Measurements from ENCODE around the gene MS4A18.
"Not testable (repeated sequence)": the region's sequence is repeated elsewhere in the genome, so short reads cannot be mapped to it uniquely, and the experiment has no call there.

Gene MS4A18

DNA sequence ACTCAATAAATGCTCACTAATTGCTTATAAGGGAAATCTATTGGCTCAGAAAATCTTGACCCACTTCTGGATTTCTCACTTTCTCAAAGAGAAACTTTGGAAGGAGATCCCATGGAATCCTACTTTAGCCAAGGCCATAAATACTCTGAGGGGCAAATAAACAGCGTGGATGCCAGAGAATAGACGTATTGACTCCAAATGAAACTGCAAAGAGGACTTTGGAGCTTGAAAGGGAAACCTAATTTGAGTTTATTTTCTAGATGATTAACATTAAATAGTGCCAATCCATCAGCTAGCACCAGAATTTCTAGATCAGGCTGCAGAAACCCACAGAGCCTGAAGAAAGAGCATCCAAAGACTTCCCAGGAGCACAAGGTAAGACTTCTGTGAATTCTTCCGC lies at the start of gene MS4A18:
Gene MS4A18, plus strand, starts transcription at position 301 of the 400 bp plus-strand sequence.
- Mint-ChIP-seq H3K27me3 (peaks cover 15% of the 10 kb centered on the region), H3K36me3 (ENCODE audit: low read depth) (no peaks in the 10 kb centered on the region), H3K4me3 (no peak within 1 kb of the TSS), H3K4me1 (ENCODE audit: low read depth) (no peaks in the 10 kb centered on the region), H3K9me3 (no peaks in the 10 kb centered on the region), H3K27ac (no peak within 1 kb of the TSS)

- H3K4me1 Mint-ChIP-seq (ENCODE audit: low read depth); H3K4me3 Mint-ChIP-seq: not testable (repeated sequence)
- peaks cover 32% of the 10 kb centered on the region for H3K9me3 Mint-ChIP-seq
These were observed 46.3 kb upstream of the MS4A18 start for GRCh38 chr11:60678231-60678630.

DNA sequence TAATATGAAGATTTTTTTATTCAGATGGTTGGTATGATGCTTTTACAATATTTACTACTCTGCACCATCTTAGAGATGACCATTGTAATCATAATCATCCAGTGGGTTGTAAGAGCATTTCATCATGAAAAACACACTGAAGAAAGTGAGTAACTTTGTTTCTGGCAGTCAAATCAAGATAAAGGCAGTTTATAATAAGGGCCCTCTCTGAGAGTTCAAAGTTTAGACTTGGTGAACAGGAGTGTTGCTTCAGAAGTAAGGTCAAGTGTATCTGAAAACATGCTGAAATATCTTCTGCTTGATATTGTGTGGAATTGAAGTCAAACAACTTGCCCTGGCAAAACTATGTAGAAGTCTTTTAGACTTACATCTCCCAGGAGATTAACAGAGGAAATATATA lies 44.6 kb upstream of the MS4A18 start:
- Mint-ChIP-seq H3K27me3 (peaks cover 24% of the 10 kb centered on the region), H3K4me3 (no peak overlapping the region), H3K4me1 (ENCODE audit: low read depth) (peaks cover 4% of the 10 kb centered on the region), H3K27ac (no peak overlapping the region), H3K9me3 (peaks cover 26% of the 10 kb centered on the region), H3K36me3 (ENCODE audit: low read depth) (peaks cover 8% of the 10 kb centered on the region)

More at GRCh38 chr11:60678231-60678630, 46.3 kb upstream of the MS4A18 start:
- H3K27ac Mint-ChIP-seq; H3K36me3 Mint-ChIP-seq (ENCODE audit: low read depth): not testable (repeated sequence)
- H3K27me3 Mint-ChIP-seq, result peaks cover 31% of the 10 kb centered on the region

GRCh38 chr11:60680455-60681119 lies 43.9 kb upstream of the MS4A18 start:
- no peak overlapping the region for H3K27ac Mint-ChIP-seq
- peaks cover 8% of the 10 kb centered on the region for H3K36me3 Mint-ChIP-seq (ENCODE audit: low read depth)
- H3K4me1 Mint-ChIP-seq (ENCODE audit: low read depth), result peaks cover 4% of the 10 kb centered on the region
- H3K27me3 Mint-ChIP-seq, result peaks cover 24% of the 10 kb centered on the region
- H3K4me3 Mint-ChIP-seq, result no peak overlapping the region
- peaks cover 26% of the 10 kb centered on the region for H3K9me3 Mint-ChIP-seq

DNA sequence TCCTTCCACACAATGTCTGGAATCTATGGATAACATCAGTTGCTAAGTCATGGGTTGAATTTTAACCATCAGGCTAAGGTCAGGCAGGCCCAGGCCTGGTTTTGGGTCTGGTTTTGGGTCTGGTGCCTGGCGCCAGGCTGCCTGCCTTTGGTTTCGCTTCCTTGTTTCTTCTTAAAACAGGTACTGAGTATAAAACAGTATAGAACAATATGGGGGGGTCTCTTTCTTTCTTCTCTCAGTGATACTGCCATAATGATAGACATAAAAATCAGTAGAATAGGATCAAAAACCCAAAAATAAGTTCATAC lies 40.0 kb upstream of the MS4A18 start:
- not testable (repeated sequence) for H3K36me3 Mint-ChIP-seq (ENCODE audit: low read depth); H3K27ac Mint-ChIP-seq; H3K4me3 Mint-ChIP-seq; H3K4me1 Mint-ChIP-seq (ENCODE audit: low read depth); H3K9me3 Mint-ChIP-seq
- peaks cover 21% of the 10 kb centered on the region for H3K27me3 Mint-ChIP-seq

DNA sequence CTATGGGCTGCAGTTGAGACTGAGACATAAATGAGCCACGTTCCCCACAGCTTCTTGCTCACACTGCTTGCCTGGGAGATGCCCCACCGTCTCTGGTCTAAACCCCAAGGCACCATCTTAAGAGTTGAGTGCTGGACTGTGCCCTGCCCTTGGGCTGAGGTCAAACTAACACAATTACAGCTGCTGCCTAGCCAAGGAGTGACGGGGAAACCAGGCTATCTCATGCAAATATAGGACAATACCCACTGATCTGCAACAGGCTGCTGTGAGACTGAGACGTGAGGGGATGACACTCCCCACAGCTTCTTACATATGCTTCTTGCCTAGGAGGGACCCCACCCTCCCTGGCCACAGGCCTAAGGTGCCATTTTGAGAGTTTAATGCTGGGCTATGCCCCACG lies 32.9 kb upstream of the MS4A18 start:
- H3K9me3 Mint-ChIP-seq, result no peaks in the 10 kb centered on the region
- H3K4me3 Mint-ChIP-seq, result no peak overlapping the region
- no peak overlapping the region for H3K27ac Mint-ChIP-seq
- no peaks in the 10 kb centered on the region for H3K4me1 Mint-ChIP-seq (ENCODE audit: low read depth)
- peaks cover 15% of the 10 kb centered on the region for H3K27me3 Mint-ChIP-seq
- no peaks in the 10 kb centered on the region for H3K36me3 Mint-ChIP-seq (ENCODE audit: low read depth)

DNA sequence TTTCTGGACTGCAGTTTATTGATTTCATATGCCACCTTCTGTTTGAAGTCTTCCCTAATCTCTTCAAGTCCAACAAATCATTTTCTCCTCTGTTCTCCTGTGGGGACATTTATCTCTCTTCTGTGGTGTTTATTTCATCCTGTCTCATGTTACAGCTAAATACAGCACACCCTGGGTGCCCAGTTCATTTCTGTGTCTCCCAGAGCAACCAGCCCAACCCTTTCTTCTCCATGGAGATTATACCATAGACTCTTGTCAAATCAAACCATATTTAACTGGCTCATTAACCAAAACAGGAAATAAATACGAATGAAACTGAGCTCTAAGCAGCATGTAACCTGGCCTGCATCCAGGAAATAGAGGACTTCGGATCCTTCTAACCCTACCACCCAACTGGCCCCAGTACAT lies 25.2 kb upstream of the MS4A18 start, which contains the start of gene MS4A8:
Gene MS4A8, plus strand, starts transcription at position 329 of the 408 bp plus-strand sequence. CDS start 1,249 bp downstream, outside the sequence.
- no peaks in the 10 kb centered on the region for H3K9me3 Mint-ChIP-seq
- H3K27me3 Mint-ChIP-seq, result peaks cover 5% of the 10 kb centered on the region
- no peak within 1 kb of the TSS for H3K4me3 Mint-ChIP-seq
- H3K36me3 Mint-ChIP-seq (ENCODE audit: low read depth), result no peaks in the 10 kb centered on the region
- no peak within 1 kb of the TSS for H3K27ac Mint-ChIP-seq
- H3K4me1 Mint-ChIP-seq (ENCODE audit: low read depth), result no peaks in the 10 kb centered on the region

GRCh38 chr11:60699936-60700335 lies 24.6 kb upstream of the MS4A18 start:
- Mint-ChIP-seq H3K9me3 (no peaks in the 10 kb centered on the region), H3K27ac (no peak overlapping the region), H3K4me3 (no peak overlapping the region), H3K4me1 (ENCODE audit: low read depth) (no peaks in the 10 kb centered on the region), H3K36me3 (ENCODE audit: low read depth) (no peaks in the 10 kb centered on the region), H3K27me3 (peaks cover 5% of the 10 kb centered on the region)

GRCh38 chr11:60700689-60701468 lies 23.6 kb upstream of the MS4A18 start:
- Mint-ChIP-seq H3K27me3 (peaks cover 5% of the 10 kb centered on the region), H3K27ac (no peak overlapping the region), H3K36me3 (ENCODE audit: low read depth) (no peaks in the 10 kb centered on the region), H3K4me1 (ENCODE audit: low read depth) (no peaks in the 10 kb centered on the region), H3K4me3 (no peak overlapping the region), H3K9me3 (no peaks in the 10 kb centered on the region)

DNA sequence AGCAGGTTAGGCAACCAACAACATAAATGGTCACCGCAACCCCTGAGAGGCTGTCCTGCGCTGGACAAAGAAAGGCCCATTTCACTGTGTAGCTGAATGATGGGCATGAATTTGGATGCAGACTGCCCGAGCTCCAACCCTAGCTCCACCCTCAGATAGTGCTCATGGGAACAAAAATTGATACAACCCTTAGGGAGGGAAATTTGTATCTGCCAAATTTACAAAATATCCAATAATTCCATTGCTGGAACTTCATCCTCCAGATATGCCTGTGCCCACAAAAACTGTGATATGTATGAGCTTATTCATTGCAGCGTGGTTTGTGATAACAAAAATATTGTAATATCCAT lies 23.1 kb upstream of the MS4A18 start:
- Mint-ChIP-seq H3K36me3 (ENCODE audit: low read depth) (no peaks in the 10 kb centered on the region), H3K27me3 (peaks cover 5% of the 10 kb centered on the region), H3K9me3 (no peaks in the 10 kb centered on the region), H3K4me1 (ENCODE audit: low read depth) (no peaks in the 10 kb centered on the region), H3K27ac (no peak overlapping the region), H3K4me3 (no peak overlapping the region)

DNA sequence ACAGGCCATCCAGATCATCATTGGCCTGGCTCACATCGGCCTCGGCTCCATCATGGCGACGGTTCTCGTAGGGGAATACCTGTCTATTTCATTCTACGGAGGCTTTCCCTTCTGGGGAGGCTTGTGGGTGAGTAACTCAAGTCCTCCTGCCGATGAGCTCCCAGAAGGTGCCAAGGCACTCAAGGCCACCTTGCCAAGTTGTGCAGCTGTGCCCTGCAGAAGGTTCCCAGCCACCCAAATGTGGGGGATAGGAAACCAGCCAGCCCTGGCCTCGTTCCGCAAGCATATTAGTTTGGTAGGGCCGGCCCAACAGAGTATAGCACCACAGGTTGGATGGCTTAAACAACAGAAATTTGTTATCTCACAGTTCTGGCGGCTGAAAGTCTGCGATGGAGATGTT lies 21.1 kb upstream of the MS4A18 start:
- no peaks in the 10 kb centered on the region for H3K9me3 Mint-ChIP-seq
- no peak overlapping the region for H3K4me3 Mint-ChIP-seq
- no peak overlapping the region for H3K27ac Mint-ChIP-seq
- H3K27me3 Mint-ChIP-seq, result peaks cover 8% of the 10 kb centered on the region
- H3K4me1 Mint-ChIP-seq (ENCODE audit: low read depth), result no peaks in the 10 kb centered on the region
- no peaks in the 10 kb centered on the region for H3K36me3 Mint-ChIP-seq (ENCODE audit: low read depth)

GRCh38 chr11:60705895-60706294 lies 18.6 kb upstream of the MS4A18 start:
- no peaks in the 10 kb centered on the region for H3K4me1 Mint-ChIP-seq (ENCODE audit: low read depth)
- no peaks in the 10 kb centered on the region for H3K9me3 Mint-ChIP-seq
- no peak overlapping the region for H3K4me3 Mint-ChIP-seq
- H3K36me3 Mint-ChIP-seq (ENCODE audit: low read depth), result no peaks in the 10 kb centered on the region
- peaks cover 8% of the 10 kb centered on the region for H3K27me3 Mint-ChIP-seq
- no peak overlapping the region for H3K27ac Mint-ChIP-seq

DNA sequence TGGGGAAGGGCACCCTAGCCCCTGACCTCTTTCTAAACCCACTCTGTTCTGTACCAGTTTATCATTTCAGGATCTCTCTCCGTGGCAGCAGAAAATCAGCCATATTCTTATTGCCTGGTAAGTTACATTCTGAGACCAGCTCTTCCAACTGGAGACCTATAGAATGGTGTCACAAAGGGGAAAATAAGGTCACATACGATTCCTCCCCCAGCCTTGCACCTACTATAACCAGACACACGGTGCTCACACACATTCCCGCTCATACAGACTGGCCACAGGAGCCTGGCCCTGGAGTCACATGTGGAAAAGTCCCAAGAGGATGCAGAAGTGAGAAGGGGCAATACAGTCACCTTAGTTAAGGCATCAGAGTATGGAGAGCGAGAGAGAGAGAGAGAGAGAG lies 17.6 kb upstream of the MS4A18 start:
- Mint-ChIP-seq H3K27ac (no peak overlapping the region), H3K36me3 (ENCODE audit: low read depth) (no peaks in the 10 kb centered on the region), H3K9me3 (no peaks in the 10 kb centered on the region), H3K27me3 (peaks cover 8% of the 10 kb centered on the region), H3K4me3 (no peak overlapping the region), H3K4me1 (ENCODE audit: low read depth) (no peaks in the 10 kb centered on the region)

DNA sequence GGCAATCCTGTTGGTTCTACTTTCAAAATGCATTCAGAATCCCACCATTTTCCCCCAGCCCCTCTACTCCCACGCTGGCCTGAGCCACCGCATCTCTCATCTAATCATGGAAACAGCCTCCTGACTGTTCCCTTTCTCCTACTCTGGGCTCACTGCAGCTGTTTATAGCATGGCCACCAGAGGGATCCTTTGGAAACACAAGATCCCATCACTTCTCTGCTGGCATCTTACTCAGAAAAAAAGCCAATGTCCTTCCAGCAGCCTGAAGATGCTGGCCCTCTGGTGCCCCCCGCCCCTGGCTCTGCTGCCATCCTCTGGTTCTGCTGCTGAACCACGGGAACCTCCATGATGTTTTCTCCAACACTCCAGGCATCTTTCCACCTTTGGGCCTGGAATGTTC lies 14.0 kb upstream of the MS4A18 start:
- Mint-ChIP-seq H3K4me3 (no peak overlapping the region), H3K9me3 (no peaks in the 10 kb centered on the region), H3K4me1 (ENCODE audit: low read depth) (no peaks in the 10 kb centered on the region), H3K36me3 (ENCODE audit: low read depth) (no peaks in the 10 kb centered on the region), H3K27ac (no peak overlapping the region), H3K27me3 (peaks cover 12% of the 10 kb centered on the region)

DNA sequence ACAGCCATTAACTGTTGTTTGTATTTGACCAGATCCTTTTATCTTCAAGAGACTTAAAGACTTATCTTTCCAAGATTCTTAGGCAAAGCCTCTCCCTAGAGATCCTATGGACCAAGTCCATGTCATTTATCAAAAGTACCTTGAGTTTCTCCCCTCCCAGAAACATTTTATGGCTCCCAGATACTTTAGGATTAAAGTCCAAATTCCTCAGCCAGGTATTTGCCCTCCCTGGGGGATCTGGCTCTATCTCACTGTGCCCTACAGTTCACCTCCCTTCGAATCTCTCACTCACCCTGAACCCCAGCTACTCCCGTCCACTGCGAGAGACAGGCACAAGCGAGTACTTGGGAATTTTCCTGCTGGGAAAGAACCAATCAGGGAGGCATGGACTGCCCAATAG lies 13.2 kb upstream of the MS4A18 start:
- H3K36me3 Mint-ChIP-seq (ENCODE audit: low read depth), result no peaks in the 10 kb centered on the region

DNA sequence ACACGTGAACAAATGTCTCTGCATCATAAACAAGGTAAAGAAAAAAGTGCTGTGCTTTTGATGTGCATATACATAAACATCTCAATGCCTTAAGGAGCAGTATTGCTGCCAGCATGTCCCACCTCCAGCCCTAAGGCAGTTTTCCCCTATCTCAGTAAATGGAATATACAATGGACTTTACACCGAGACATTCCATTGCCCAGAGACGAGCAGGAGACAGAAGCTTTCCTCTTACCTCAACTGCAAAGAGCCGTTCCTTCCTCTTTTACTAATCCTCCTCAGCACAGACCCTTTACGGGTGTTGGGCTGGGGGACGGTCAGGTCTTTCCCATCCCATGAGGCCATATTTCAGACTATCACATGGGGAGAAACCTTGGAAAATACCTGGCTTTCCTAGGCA lies 11.1 kb upstream of the MS4A18 start:
- not testable (repeated sequence) for H3K4me3 Mint-ChIP-seq; H3K27ac Mint-ChIP-seq; H3K4me1 Mint-ChIP-seq (ENCODE audit: low read depth); H3K9me3 Mint-ChIP-seq; H3K36me3 Mint-ChIP-seq (ENCODE audit: low read depth)
- peaks cover 10% of the 10 kb centered on the region for H3K27me3 Mint-ChIP-seq

More for the DNA sequence above, 13.2 kb upstream of the MS4A18 start:
- H3K9me3 Mint-ChIP-seq, result no peaks in the 10 kb centered on the region
- no peak overlapping the region for H3K27ac Mint-ChIP-seq
- no peaks in the 10 kb centered on the region for H3K4me1 Mint-ChIP-seq (ENCODE audit: low read depth)
- H3K27me3 Mint-ChIP-seq, result peaks cover 12% of the 10 kb centered on the region
- H3K4me3 Mint-ChIP-seq, result no peak overlapping the region
